Activated CD8-positive, alpha-beta memory T cell treated with anti-CD3 and anti-CD28 coated beads, Interleukin-2, amount 50 U/mL, for 24 hours (primary cell): Measurements from ENCODE around the gene TTC39A.
"Not testable (repeated sequence)": the region's sequence is repeated elsewhere in the genome, so short reads cannot be mapped to it uniquely, and the experiment has no call there.

ENCODE experiments used
- DNase-seq: peaks from one replicate; pipeline ENCODE4 v3.0.0-alpha.2; 2020; ENCODE audit errors: extremely low read depth

The TTC39A gene

DNA sequence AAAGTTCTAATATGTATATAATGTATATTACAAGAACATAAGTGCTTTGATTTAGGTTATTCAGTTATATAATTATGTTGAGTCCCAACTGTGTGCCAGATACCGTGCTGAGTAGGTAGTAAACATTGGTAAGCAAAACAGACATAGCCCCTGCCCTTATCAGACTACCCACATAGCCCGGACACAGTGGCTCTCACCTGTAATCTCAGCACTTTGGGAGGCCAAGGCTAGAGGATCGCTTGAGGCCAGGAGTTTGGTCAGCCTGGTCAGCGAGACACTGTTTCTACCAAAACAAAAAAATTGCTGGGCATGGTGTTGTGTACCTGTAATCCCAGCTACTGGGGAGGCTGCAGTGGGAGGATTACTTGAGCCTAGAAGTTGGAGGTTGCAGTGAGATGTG is 63.6 kb downstream of the TTC39A start:
- no peak for DNase-seq

DNA sequence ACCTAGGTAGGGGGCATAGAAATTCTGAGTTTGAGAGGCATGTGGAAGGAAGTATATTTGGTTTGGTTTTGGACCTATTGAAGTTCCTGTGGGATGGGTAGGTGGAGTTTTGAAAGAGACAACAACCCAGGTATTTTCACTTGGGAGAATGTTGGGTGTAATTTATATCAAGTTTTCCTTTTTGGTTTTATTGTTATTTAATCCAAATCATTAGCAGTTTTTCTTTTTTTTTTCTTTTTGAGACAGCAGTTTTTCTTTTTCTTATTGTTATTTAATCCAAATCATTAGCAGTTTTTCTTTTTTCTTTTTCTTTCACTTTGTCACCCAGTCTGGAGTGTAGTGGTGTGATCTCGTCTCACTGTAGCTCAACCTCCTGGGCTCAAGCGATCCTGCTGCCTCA is 64.2 kb downstream of the TTC39A start:
- no peak for DNase-seq

DNA sequence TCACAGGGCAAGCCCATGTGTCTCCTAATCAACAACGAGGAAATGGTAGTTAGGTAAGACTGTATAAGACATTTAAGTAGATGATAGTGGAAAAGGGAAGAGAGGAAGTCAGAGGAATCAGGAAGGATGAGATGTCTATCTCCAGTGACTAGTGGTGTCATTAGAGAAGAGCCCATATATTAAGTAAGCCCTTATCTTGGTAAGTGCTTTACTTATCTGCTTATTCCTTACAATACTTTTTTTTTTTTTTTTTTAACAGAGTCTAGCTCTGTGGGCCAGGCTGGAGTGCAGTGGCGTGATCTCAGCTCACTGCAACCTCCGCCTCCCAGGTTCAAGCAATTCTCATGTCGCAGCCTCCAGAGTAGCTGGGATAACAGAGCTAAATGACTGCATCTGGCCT is 64.7 kb downstream of the TTC39A start:
- no peak for DNase-seq

DNA sequence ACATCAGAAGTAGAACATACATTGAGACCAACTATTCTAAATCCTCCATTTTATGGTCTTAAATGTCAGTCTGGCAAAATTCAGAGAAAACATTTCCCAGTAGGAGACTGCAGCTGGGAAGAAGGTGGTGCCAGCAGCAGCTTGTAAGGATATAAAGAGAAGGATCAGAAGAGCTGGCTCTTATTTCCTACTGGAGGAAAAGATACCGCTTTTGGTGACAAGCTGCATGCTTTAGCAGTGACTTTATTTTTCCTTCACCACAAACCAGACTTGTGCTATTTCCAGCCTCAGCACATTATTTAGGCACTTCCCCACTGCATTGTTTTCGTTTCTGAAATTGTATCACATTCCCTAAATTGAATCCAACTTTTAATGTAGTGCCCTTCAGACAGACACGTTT is 65.9 kb downstream of the TTC39A start:
- no peak for DNase-seq

DNA sequence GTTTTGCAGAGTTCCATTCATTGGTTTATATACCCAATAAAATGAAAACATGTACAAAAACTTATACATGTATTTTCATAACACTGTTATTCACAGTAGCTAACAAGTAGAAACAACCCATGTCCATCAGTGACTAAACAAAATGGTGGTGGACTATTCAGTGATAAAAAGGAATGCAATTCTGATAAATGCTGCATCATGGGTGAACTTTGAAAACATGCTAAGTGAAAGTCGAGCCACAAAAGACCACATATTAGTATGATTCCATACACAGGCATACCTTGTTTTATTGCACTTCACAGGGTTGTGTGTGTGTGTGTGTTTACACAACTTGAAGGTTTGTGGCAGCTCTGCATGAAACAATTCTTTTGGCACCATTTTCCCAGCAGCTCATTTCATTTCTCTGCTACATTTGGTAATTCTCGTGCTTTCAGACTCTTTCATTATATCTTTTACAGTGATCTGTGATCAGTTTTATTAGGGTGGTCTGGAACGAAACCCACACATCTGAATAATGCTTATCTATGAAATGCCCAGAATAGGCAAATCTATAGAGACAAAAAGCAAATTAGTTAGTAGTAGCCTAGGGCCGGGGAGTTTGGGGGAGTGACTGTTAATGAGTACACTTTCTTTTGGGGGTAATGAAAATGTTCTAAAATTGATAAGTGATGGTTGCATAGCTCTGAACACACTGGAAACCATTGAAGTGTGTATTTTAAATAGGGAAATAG is 67.0 kb downstream of the TTC39A start:
- no peak for DNase-seq

DNA sequence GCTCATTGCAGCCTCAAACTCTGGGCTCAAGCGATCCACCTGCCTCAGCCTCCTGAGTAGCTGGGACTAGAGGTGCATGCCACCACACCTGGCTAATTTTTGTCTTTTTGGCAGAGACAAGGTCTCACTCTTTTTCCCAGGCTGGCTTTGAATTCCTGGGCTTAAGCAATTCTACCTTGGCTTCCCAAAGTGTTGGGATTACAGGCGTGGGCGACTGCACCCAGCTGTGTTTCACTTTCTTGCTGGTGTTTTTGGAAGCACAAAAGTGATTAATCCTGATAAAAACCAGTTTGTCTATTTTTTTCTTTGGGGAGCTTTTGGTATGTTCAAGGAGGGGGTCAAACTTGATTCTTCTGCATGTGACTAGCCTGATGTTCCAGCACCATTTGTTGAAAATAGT is 75.0 kb downstream of the TTC39A start:
- no peak for DNase-seq

DNA sequence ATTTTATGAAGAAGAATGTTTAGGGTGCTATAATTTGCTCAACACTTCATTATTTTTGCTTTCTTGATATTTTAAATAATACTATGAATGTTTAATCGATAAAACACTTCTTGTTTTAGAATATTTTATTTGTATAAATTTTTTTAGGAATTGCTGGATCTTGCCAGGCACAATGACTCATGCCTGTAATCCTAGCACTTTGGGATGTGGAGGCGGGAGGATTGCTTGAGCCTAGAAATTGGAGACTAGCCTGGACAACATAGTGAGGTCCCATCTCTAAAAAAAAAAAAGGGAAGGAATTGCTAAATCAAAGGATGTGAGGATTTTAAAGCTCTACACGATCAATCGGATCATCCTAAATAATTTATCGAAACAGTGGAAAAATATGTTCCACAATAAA is 76.7 kb downstream of the TTC39A start:
- DNase-seq: no peak

DNA sequence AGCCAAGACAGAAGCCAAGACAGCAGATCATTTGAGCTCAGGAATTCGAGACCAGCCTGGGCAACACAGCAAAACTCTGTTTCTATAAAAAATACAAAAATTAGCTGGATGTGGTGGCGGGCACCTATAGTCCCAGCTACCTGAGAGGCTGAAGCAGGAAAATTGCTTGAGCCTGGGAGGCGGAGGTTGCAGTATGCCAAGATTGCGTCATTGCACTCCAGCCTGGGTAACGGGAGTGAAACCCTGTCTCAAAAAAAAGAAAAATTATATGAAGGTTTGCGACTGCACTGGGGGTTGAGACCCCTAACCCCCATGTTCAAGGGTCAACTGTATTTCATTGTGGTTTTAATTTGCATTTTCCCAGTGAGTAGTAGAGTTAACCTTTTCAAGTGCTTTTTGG is 78.0 kb downstream of the TTC39A start:
- no peak for DNase-seq

DNA sequence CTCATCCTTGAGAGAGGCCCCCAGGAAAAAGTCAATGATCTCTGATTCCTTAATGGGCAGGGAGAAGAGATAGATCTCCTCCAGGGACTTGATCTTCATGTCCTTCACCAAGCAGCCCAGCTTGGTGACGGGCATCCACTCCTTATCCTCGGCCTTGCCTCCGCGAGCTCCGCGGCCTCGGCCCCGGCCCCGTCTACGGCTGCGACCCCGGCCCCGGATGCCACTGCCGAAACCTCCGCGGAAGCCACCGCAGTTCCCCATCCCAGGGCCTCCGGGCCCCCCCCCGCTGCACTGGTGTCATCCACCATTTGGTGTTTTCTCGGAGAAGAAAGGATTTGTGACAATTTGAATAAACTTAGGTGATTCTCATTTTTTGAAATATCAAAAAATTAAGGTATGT is 79.2 kb downstream of the TTC39A start:
- not testable (repeated sequence) for DNase-seq

DNA sequence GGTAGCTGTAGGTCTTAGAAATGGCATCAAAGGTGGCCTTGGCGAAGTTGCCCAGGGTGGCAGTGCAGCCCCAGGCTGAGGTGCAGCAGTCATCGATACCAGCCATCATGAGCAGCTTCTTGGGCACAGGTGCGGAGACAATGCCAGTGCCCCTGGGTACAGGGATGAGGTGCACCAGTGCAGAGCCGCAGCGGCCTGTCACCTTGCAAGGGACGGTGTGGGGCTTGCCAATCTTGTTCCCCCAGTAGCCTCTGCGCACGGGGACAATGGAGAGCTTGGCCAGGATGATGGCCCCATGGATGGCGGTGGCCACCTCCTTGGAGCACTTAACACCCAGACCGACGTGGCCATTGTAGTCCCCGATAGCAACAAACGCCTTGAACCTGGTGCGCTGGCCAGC is 79.6 kb downstream of the TTC39A start:
- DNase-seq: not testable (repeated sequence)

DNA sequence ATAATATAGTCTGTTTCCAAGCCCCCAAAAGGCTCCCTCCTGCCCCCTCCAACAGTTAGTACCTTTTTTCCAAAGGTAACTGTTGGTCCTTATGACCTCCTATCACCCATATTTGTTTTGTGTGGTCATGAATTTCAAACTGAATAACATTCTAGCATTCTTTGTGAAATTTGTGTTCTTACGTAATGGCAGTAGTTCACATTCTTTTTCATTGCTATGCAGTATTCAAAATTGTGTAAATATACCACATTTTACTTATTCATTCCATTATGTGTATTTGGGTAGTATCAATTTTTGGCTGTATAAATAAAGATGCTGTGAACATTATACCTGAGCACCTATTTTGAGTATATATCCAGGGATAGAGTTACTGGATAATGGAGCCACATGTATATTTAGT is 80.9 kb downstream of the TTC39A start:
- DNase-seq: no peak

DNA sequence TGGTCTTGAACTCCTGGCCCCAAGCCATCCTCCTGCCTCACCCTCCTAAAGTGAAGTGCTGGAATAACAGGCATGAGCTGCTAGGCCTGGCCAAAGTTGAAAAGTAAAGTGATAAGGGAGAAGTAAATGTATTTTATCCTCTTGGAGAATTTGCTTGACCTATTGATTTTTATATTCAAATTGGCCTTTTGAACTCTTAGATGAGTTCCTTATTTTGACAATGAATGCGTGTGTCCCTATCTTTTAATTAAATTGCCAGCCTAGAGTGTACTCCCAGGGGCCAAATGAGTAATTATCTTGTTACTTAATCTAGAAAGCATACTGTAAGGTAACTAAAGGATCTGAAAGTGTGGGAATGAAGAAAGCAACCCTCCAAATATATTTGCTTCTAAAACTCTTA is 82.9 kb downstream of the TTC39A start:
- DNase-seq: no peak

DNA sequence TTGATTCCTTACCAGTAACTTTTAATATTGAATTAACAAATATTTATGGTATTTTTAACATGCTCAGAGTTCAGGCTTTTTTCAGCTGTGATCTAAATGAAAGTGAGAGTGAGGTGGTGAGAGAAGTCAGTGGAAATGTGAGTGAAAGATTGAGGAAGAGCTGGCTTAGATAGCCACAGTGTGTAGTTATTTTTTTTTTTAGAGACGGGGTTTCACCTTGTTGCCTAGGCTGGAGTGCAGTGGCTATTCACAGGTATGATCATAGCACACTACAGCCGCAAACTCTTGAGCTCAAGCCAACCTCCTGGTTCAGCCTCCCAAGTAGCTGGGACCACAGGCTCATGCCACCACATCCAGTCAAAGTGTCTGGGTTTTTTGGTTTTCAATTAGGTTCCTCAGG is 83.3 kb downstream of the TTC39A start:
- no peak for DNase-seq

DNA sequence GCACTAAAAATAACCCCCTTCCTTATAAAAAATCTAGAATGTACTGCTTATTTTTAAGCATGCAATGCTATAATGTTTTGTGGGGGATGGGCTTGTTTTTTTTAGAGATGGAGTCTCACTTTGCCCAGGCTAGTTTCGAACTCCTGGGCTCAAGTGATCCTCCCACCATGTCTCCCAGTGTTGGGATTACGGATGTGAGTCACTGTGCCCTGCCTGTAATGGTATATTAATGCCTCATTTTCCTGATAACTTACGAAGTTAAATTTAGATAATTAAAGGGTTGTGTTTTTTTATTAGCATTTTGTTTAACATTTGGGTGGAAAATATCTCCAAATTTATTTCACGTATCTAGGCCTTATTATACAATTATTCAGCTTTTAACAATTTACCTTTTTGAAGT is 87.8 kb downstream of the TTC39A start:
- no peak for DNase-seq

DNA sequence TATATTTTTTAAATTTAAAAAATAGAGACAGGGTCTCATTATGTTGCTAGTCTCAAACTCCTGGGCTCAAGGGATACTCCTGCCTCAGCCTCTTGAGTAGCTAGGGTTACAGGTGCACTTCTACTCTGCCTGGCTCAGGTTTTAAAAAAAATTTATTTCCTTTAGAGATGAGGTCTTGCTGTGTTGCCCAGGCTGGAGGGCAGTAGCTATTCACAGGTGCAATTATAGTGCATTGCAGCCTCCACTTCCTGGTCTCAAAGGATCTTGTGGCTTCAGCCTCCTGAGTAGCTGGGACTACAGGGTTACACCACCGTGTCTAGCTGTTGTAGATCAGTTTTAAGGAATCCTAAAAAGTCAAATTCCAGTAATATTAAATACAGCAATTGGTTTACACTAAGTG is 89.2 kb downstream of the TTC39A start:
- DNase-seq: no peak

DNA sequence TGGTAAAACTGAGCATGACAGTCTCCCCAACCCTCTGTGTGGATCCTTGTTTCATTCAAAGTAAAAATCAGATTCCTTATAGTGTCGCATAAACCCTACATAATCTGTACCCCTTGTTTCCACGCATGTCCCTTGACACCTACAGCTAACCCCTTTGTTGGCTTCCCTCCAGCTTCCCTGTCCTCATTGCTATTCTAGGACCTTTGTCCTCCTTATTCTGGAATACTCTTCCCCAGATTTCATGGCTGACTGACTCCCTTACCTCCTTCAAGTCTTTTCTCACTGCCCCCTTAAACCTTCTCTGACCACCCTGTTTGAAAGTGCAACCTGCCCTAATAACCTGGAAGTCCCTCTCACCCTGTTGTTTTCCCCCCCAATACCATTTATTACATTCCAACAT is 90.3 kb downstream of the TTC39A start:
- no peak for DNase-seq

DNA sequence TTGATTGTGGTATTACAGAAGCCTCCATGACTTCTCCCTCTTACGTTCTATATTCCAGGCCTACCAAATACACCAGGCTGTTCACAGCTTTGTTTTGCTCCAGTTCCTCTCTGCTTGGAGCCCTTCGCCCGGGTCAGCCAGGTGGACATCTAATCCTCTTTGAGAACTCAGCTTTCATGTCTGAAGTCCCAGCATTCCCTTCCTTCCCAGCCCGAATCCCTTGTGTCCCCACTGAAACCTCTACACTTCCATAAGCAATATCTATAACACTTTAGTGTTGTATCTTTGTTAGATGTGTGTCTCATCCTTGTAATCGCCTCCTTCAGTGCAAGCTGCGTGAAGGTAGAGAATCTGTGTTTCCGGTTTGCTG is 92.3 kb downstream of the TTC39A start:
- no peak for DNase-seq

DNA sequence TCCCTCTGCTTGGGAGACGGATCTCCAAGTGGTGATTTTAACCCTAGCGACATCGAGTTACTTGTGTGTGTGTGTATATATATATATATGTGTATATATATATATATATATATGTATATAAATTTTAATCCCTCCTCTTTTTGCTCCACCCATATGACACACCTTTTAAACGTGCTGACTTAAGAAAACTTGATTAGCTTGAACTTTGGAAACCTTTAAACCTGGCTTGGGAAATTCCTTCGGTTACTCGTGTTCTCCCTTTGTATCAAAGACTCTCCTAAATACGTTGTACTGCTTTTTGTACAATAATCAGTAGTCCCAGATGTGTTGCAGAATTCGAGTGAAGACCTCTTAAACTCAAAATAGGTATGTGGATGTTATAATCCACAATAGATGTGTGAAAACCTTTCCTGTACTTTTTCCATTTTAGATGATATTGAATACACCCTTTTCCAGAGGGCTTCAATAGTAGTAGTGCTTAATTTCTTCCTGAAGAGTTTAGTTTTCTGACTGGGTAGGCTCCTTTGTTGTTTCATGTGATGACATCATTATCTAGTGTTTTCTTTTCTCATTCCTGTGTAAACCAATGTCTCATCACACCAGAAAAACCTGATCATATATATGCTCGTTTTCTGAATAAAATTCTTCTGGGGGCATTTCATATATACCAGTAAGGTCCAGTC is 92.9 kb downstream of the TTC39A start:
- DNase-seq: no peak
